ENCODE results near the gene NEU1. TPM values are rescaled to one million over a fixed set of nuclear protein-coding genes. Genes with fewer than 3 reads are reported as not detected.

NEU1 gene
- total and polyA plus RNA-seq, 8 donors = 19.0 to 38.5 (median 24.6) TPM

GRCh38 chr6:31881136-31881859 lies 18.7 kb upstream of the NEU1 start:
- Histone ChIP-seq H3K9me3 (no peaks in the 10 kb centered on the region), H3K36me3 (peaks cover 3 to 39% (median 13%) of the 10 kb centered on the region in 3 donors), H3K27ac (no peak overlapping the region), H3K27me3 (no peaks in the 10 kb centered on the region), H3K4me1 (peaks cover 0 to 10% (median 6%) of the 10 kb centered on the region in 3 donors), H3K4me3 (no peak overlapping the region)
- DNase-seq = no peak
- no peak for TF ChIP-seq CTCF (IDR thresholded peaks at IDR 0.05)
- ATAC-seq = no peak
- intact Hi-C loops (cut with DNase I) = no loop called here
- 83 to 88% methylated on average over 9 of the region's 9 CpGs for WGBS, 2 donors
- no peak for FAIRE-seq

GRCh38 chr6:31880616-31881015 lies 18.0 kb upstream of the NEU1 start:
- no peaks in the 10 kb centered on the region for H3K9me3 ChIP-seq
- intact Hi-C loops (cut with DNase I) = no loop called here
- H3K27me3 ChIP-seq = no peaks in the 10 kb centered on the region
- H3K4me1 ChIP-seq = peaks cover 0 to 13% (median 6%) of the 10 kb centered on the region in 3 donors
- H3K36me3 ChIP-seq = peaks cover 3 to 37% (median 13%) of the 10 kb centered on the region in 3 donors
- FAIRE-seq = no peak
- 86 to 94% methylated on average over 10 of the region's 10 CpGs for WGBS, 2 donors
- no peak for TF ChIP-seq CTCF (IDR thresholded peaks at IDR 0.05)
- ATAC-seq = no peak
- no peak overlapping the region for H3K4me3 ChIP-seq
- peak in 1 of 6 donors; percentile 11 for DNase-seq
- no peak overlapping the region for H3K27ac ChIP-seq

GRCh38 chr6:31879901-31880300 lies 17.3 kb upstream of the NEU1 start:
- Histone ChIP-seq H3K27ac (no peak overlapping the region), H3K4me3 (no peak overlapping the region), H3K27me3 (no peaks in the 10 kb centered on the region), H3K9me3 (no peaks in the 10 kb centered on the region), H3K4me1 (peaks cover 0 to 18% (median 6%) of the 10 kb centered on the region in 3 donors), H3K36me3 (peaks cover 3 to 32% (median 13%) of the 10 kb centered on the region in 3 donors)
- FAIRE-seq (no peak), ATAC-seq (no peak), DNase-seq (no peak)
- TF ChIP-seq CTCF (IDR thresholded peaks at IDR 0.05) = no peak
- WGBS, 2 donors = 86 to 89% methylated on average over 9 to 10 of the region's 10 CpGs
- intact Hi-C loops (cut with DNase I) = no loop called here

GRCh38 chr6:31879143-31879542 lies 16.5 kb upstream of the NEU1 start:
- peaks cover 3 to 25% (median 13%) of the 10 kb centered on the region in 3 donors for H3K36me3 ChIP-seq
- FAIRE-seq = no peak
- 75% methylated on average over 13 of the region's 13 CpGs for WGBS, 2 donors
- no peak for DNase-seq
- H3K27ac ChIP-seq = peak overlapping the region in 2 of 4 donors; percentile 68 to 78
- no peaks in the 10 kb centered on the region for H3K9me3 ChIP-seq
- intact Hi-C loops (cut with DNase I) = no loop called here
- H3K27me3 ChIP-seq = no peaks in the 10 kb centered on the region
- no peak for ATAC-seq
- no peak for TF ChIP-seq CTCF (IDR thresholded peaks at IDR 0.05)
- peak overlapping the region in 3 of 4 donors; percentile 20 to 36 (median 26) for H3K4me3 ChIP-seq
- peaks cover 0 to 19% (median 6%) of the 10 kb centered on the region in 3 donors for H3K4me1 ChIP-seq

GRCh38 chr6:31878726-31879125 lies 16.1 kb upstream of the NEU1 start, which contains the start of gene SLC44A4:
SLC44A4 (minus strand) TSS chr6:31878997; CDS start chr6:31878980, 17 bp downstream.
- Histone ChIP-seq H3K27me3 (no peaks in the 10 kb centered on the region), H3K9me3 (no peaks in the 10 kb centered on the region), H3K4me3 (peak within 1 kb of the TSS in 3 of 4 donors; percentile 20 to 36 (median 26)), H3K36me3 (peaks cover 0 to 21% (median 11%) of the 10 kb centered on the region in 3 donors), H3K4me1 (peaks cover 0 to 19% (median 6%) of the 10 kb centered on the region in 3 donors), H3K27ac (peak within 1 kb of the TSS; percentile 11 to 78 (median 45))
- TF ChIP-seq CTCF (IDR thresholded peaks at IDR 0.05) = no peak
- FAIRE-seq (no peak), DNase-seq (peak in 2 of 6 donors; percentile 37 to 49), ATAC-seq (peak; percentile 54 to 70 (median 64))
- WGBS, 2 donors = 52 to 57% methylated on average over 18 of the region's 18 CpGs
- intact Hi-C loops (cut with DNase I) = no loop called here
